AG09319 (cell line): ENCODE data around the gene TRAF7.

Source experiments
- DNase-seq: peaks from one replicate; pipeline ENCODE4 v3.0.0-alpha.2; 2010; ENCODE audit warnings: low read depth; ENCODE audit errors: extremely low read depth
- TF ChIP-seq, protein P1 (sequence below): IDR thresholded peaks from 2 replicates; pipeline ENCODE4 v1.5.1; 2011; ENCODE audit warnings: low read depth, mild to moderate bottlenecking, inconsistent platforms, low read length, moderate library complexity

The TRAF7 gene

DNA sequence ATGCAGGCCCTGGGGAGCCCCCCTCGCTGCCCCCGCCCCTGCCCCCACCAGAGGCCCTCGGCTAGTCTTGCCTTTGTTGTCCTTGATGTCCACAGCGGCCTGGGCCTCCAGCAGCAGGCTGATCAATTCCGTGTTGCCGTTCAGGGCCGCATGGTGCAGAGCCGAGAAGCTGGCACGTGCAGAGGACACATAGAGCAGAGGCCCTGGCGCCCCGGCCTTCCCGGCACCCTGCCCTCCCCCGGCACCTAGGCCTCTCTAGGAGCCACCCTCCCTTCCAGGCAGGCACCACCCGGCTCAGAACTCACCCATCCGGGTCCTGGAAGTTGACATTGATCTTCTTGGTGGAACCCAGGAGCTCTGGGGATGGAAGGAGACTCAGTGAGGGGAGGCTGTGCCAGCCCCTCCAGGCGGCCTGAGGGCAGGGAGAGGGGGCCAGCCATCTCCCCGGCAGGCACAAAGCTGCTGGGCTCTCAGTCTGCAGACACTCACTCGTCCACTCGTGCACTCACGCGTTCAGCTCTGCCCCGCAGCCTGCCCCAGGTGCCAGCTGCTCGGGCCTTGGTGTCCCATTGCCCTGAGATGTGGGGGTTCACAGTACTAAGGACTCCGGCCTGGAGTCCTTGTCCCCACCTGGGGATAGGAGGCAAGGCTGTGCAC lies 34.5 kb downstream of the TRAF7 start:
- TF ChIP-seq, protein P1, sequence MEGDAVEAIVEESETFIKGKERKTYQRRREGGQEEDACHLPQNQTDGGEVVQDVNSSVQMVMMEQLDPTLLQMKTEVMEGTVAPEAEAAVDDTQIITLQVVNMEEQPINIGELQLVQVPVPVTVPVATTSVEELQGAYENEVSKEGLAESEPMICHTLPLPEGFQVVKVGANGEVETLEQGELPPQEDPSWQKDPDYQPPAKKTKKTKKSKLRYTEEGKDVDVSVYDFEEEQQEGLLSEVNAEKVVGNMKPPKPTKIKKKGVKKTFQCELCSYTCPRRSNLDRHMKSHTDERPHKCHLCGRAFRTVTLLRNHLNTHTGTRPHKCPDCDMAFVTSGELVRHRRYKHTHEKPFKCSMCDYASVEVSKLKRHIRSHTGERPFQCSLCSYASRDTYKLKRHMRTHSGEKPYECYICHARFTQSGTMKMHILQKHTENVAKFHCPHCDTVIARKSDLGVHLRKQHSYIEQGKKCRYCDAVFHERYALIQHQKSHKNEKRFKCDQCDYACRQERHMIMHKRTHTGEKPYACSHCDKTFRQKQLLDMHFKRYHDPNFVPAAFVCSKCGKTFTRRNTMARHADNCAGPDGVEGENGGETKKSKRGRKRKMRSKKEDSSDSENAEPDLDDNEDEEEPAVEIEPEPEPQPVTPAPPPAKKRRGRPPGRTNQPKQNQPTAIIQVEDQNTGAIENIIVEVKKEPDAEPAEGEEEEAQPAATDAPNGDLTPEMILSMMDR: no peak
- DNase-seq: no peak

DNA sequence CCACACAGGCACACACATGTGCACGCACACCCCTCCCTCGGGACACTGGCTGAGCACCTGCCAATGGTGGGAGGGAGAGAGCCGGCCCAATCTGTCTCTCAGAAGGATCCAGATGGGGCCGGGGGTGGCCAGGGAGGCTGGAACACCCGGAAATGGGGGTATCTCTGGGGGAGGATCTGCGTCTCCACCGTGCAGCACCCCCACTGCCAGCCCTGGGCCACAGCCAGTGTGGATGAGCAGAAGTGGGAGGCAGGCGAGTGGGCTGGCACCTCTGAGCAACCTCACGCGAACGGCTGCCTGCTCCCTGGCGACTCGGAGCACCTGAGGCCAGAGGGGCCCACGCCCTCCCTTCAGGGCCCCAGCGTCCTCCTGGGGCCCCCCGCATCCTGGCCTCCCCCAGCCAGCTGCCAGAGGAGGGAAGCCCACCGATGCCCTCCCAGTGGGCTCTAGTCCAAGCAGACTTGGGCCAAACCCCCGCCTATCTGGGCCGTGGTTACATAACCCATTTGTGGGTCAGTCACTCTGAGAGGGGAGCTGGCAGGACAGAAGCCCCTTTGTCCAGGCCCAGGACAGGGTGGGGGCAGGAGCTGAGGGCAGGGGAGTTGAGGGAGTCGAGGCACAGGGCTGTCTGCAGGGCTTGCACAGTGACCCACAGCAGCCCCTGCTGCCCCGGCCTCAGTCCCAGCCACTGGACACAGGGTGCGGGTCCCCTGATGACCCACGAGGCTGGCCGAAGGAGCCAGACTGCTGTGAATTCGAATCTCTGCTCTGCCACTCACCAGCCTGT lies 35.3 kb downstream of the TRAF7 start:
- TF ChIP-seq, protein P1: no peak
- DNase-seq: no peak

DNA sequence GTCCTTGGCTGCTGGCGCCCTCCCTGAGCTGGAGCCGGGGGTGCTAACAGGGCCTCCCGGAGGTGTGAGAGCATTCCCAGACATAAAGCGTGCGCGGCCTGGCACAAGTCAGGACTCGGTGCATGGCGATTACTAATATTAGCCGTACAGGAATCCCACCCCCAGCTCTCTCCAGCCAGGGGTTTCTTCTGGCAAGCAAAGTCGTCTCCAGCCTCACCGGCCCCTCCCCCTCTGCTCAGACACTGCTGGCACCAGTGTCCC lies 35.8 kb downstream of the TRAF7 start:
- no peak for DNase-seq
- TF ChIP-seq, protein P1: no peak

DNA sequence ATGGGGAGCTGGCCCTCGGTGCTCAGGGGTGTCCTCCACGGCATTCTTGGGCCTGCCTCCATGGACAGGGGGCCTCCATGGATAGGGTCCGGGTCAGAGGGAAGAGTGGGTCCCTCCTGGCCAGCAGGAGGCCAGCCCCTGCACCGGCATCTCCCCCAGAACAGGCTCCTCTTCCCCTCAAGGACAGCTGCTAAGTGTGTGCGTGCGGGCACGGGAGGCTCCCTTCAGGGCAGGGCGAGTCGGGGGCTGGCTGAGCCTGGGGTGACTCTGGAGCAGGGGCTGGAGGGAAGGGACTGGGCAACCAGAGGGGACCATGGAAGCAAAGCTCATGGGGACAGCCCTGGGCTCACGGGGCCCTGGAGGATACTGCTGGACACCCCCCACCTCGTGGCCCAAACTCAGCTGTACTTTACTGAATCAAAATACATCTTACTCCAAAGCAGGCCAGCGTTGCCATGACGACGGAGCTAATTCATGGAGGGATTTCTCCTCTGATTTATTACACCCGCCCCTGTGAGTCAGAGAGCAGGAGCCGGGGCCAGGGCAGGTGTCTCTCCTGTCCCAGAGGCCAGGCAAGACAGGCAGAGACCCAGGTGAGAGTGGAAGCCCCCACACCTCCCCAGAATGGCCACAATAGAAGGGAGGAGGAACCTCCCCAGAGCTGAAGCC lies 38.7 kb downstream of the TRAF7 start:
- TF ChIP-seq, protein P1: no peak
- DNase-seq: no peak

DNA sequence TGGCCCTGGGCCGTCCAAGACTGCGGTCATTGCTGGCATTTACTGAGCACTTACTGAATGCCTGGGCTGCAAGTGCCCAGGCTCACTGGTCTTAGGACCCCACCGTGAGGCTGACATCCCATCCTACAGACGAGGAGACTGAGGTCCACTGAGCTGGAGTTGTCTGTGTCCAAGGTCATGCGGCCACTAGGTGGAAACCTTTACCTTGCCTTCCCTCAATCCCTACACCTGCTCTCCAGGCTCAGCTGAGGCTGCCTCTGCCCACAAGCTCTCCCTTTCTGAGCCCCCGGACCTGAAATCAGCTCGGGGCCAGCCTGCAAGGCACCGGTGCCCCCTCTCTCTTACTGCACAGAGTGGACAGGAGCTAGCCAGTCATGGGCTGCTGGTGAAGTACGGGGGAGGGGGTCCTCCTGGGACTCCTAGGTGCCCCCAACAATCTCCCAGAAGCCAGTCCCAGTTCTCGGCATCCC lies 39.3 kb downstream of the TRAF7 start:
- DNase-seq: no peak
- TF ChIP-seq, protein P1: peak; percentile 17

DNA sequence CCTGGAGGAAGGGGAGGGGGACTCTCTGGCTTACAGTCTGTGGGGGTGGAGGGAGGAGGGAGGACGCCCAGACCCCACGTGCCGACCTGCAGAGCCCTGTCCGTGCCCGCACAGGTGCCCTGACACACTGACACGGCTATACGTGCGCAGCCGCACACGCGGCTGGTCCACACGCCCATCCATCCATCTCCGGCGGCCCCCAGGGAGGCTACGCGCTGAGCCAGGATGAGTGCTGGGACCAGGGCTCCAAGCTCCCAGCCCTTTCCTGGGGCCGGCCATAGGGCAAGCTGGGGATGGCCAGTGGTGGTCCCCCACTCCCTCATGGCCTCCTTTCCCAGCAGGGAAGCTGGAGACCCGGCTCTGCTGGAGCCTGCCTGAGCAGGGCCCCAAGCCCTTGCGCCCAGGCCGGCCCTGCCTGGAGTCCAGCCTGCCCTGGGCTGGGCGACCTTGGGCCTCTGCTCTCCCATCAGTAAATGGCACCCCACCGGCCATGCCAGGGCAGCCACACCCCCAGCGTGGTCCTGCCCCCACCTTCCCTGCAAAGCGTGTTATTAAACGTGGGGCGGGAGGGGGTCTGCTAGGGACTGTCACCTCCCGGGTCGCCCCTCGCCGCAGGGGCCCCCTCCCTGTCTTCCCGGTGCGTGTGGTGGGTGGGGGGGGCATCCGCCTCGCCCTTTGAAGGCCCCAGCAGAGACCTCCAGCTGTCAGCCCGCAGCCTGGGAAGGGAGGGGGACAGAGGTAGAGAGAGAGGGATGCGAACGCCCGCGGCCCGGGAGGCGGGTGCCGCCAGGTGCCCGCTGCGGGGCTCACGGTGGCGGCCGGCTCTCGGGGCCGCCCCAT lies 40.0 kb downstream of the TRAF7 start:
- no peak for DNase-seq
- TF ChIP-seq, protein P1: no peak
